Measurements from ENCODE around the gene SMAD4.
"Not testable (repeated sequence)": the region's sequence is repeated elsewhere in the genome, so short reads cannot be mapped to it uniquely, and the experiment has no call there.

The SMAD4 gene

GRCh38 chr18:51070545-51070944 lies 40.5 kb downstream of the SMAD4 start:
- DNase-seq (ENCODE audit: low spot score): peak; percentile 11

- DNase-seq (ENCODE audit: low spot score): no peak
Observed at GRCh38 chr18:51072586-51073313, 42.7 kb downstream of the SMAD4 start.

- DNase-seq (ENCODE audit: low spot score): no peak
Observed at GRCh38 chr18:51074605-51075004, 44.6 kb downstream of the SMAD4 start.

- DNase-seq (ENCODE audit: low spot score): no peak
Observed at GRCh38 chr18:51076503-51076902, 46.5 kb downstream of the SMAD4 start.

GRCh38 chr18:51077217-51077616 lies 47.2 kb downstream of the SMAD4 start:
- no peak for DNase-seq (ENCODE audit: low spot score)

GRCh38 chr18:51078026-51078425 lies 48.0 kb downstream of the SMAD4 start:
- DNase-seq (ENCODE audit: low spot score): no peak

- DNase-seq (ENCODE audit: low spot score): peak; percentile 15
Observed at GRCh38 chr18:51082571-51083267, 52.7 kb downstream of the SMAD4 start.

GRCh38 chr18:51083398-51083797 lies 53.4 kb downstream of the SMAD4 start:
- no peak for DNase-seq (ENCODE audit: low spot score)

- DNase-seq (ENCODE audit: low spot score): no peak
Observed at GRCh38 chr18:51088410-51088809, 58.4 kb downstream of the SMAD4 start.

- DNase-seq (ENCODE audit: low spot score): no peak
Observed at GRCh38 chr18:51089691-51090090, 59.7 kb downstream of the SMAD4 start.

GRCh38 chr18:51091270-51091669 lies 61.3 kb downstream of the SMAD4 start:
- DNase-seq (ENCODE audit: low spot score): no peak

GRCh38 chr18:51092117-51092516 lies 62.1 kb downstream of the SMAD4 start:
- no peak for DNase-seq (ENCODE audit: low spot score)

- DNase-seq (ENCODE audit: low spot score): not testable (repeated sequence)
Observed at GRCh38 chr18:51092967-51093366, 63.0 kb downstream of the SMAD4 start.

GRCh38 chr18:51097021-51097822 lies 67.2 kb downstream of the SMAD4 start:
- no peak for DNase-seq (ENCODE audit: low spot score)

GRCh38 chr18:51098082-51098481 lies 68.1 kb downstream of the SMAD4 start:
- no peak for DNase-seq (ENCODE audit: low spot score)

GRCh38 chr18:51098513-51098912 lies 68.5 kb downstream of the SMAD4 start:
- no peak for DNase-seq (ENCODE audit: low spot score)

GRCh38 chr18:51100385-51101120 lies 70.5 kb downstream of the SMAD4 start:
- DNase-seq (ENCODE audit: low spot score): no peak

- DNase-seq (ENCODE audit: low spot score): no peak
Observed at GRCh38 chr18:51107082-51107481, 77.1 kb downstream of the SMAD4 start.

- DNase-seq (ENCODE audit: low spot score): peak; percentile 4
Observed at GRCh38 chr18:51107598-51108305, 77.7 kb downstream of the SMAD4 start.

GRCh38 chr18:51108330-51108729 lies 78.3 kb downstream of the SMAD4 start:
- DNase-seq (ENCODE audit: low spot score): no peak

- peak; percentile 73 for DNase-seq (ENCODE audit: low spot score)
Observed at GRCh38 chr18:51110073-51110797, 80.2 kb downstream of the SMAD4 start.
